ENCODE data around the gene KCNJ2.

DNA sequence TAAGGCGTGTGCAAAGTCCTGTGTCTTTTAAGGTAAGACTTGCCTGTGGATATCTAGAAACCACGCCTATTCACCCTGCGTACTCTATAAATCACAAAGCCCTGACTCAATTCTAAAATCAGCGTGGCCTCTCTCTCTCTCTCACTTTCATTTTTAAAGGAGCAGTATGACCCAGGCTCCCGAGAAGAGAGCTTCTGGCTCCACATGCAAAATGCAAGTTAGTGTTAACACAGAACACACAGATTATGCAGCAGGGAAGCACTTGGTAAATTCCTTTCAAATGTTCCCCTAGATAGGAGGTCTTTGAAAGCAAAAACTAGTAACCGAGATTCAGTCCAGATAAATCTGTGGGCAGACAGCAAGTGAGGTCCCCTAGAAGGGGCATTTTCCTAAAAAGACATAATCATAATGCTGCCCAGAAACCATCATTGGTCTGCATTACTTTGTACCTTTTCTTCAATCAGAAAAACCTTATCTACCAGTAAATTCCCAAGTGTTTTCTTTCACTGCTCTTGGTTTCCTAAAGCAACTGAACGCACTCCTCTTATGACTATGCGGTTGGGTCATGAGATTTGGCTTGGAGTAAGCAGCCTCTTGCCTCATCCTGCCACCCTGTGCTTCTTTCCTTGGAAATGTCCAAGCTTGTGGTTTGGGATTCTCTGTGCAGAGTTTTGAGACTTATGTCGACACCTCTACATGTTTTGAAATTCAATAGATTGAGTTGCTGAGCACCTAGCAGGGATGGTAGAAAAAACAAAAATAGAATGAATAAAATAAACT is 31.7 kb upstream of the KCNJ2 start:
- TF ChIP-seq, protein P1, sequence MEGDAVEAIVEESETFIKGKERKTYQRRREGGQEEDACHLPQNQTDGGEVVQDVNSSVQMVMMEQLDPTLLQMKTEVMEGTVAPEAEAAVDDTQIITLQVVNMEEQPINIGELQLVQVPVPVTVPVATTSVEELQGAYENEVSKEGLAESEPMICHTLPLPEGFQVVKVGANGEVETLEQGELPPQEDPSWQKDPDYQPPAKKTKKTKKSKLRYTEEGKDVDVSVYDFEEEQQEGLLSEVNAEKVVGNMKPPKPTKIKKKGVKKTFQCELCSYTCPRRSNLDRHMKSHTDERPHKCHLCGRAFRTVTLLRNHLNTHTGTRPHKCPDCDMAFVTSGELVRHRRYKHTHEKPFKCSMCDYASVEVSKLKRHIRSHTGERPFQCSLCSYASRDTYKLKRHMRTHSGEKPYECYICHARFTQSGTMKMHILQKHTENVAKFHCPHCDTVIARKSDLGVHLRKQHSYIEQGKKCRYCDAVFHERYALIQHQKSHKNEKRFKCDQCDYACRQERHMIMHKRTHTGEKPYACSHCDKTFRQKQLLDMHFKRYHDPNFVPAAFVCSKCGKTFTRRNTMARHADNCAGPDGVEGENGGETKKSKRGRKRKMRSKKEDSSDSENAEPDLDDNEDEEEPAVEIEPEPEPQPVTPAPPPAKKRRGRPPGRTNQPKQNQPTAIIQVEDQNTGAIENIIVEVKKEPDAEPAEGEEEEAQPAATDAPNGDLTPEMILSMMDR (IDR thresholded peaks at IDR 0.05): no peak
- TF ChIP-seq POLR2A (IDR thresholded peaks at IDR 0.05): no peak
- no peak for TF ChIP-seq EP300 (IDR thresholded peaks at IDR 0.05)
- TF ChIP-seq POLR2AphosphoS5 (IDR thresholded peaks at IDR 0.05): peak; percentile 56 to 67 (median 63)

All from stomach (tissue), 4 donors.